Activated T-cell treated with anti-CD3 and anti-CD28 coated beads, Interleukin-2, amount 50 U/mL, for 24 hours (primary cell): ENCODE measurements around the gene PIK3R3.
A peak's percentile ranks its signal among the peaks of the same experiment; 100 is the strongest.

Source experiments
- DNase-seq: peaks from one replicate; pipeline ENCODE4 v3.0.0-alpha.2; 2020
- H3K27ac Mint-ChIP-seq: 2 replicates; pipeline ENCODE4 v1.8.0; 2020; ENCODE audit warnings: mild to moderate bottlenecking, mixed read lengths
- H3K27me3 Mint-ChIP-seq: 2 replicates; pipeline ENCODE4 v1.8.0; 2020; ENCODE audit warnings: mixed read lengths
- H3K36me3 Mint-ChIP-seq: 2 replicates; pipeline ENCODE4 v1.8.0; 2020; ENCODE audit warnings: low read depth, mixed read lengths
- H3K4me1 Mint-ChIP-seq: 2 replicates; pipeline ENCODE4 v1.8.0; 2020; ENCODE audit warnings: low read depth, mixed read lengths
- H3K4me3 Mint-ChIP-seq: 2 replicates; pipeline ENCODE4 v1.8.0; 2020; ENCODE audit warnings: mild to moderate bottlenecking, moderate library complexity, mixed read lengths
- H3K9me3 Mint-ChIP-seq: 2 replicates; pipeline ENCODE4 v1.8.0; 2020; ENCODE audit warnings: mixed read lengths

The PIK3R3 gene

DNA sequence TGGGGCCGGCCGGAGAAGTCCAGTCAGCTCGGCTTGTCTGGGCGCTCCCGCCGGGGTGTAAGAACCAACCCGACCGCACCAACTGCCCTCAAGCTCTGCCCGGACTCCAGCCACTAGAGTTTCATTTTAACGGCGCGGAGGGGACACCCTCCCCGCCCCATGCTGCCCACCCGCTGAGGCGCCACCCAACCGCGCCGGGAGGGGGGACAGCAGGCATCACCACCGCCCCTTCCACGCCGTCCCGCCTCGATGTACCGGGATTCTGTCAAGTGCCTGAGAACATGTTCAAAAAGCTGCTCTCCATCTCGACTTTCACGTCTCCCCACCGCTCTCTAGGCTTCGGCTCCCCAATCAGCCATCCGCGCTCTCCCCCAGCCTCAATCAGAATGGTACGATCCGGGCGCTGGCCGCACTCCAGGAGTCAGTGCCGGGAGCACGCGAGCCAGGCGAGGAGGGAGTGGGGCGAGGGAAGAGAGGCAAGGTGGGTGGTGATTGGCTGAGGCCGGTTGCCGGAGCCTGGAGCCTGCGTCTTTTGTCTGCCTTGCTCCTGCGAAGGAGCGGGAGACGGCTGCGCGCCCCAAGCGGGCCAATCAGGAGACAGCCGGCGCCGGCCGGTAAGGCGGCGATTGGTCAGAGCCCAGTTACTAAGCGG lies at the start of gene PIK3R3:
TSS of gene PIK3R3 (minus strand) at position 101 of the 652 bp plus-strand sequence. CDS start 677 bp downstream, outside the sequence.
- Mint-ChIP-seq H3K9me3 (no peaks in the 10 kb centered on the region), H3K27me3 (peaks cover 67% of the 10 kb centered on the region), H3K4me3 (peak within 1 kb of the TSS; percentile 85), H3K4me1 (peaks cover 35% of the 10 kb centered on the region), H3K36me3 (peaks cover 2% of the 10 kb centered on the region), H3K27ac (peak within 1 kb of the TSS; percentile 97)
- peak; percentile 90 for DNase-seq

DNA sequence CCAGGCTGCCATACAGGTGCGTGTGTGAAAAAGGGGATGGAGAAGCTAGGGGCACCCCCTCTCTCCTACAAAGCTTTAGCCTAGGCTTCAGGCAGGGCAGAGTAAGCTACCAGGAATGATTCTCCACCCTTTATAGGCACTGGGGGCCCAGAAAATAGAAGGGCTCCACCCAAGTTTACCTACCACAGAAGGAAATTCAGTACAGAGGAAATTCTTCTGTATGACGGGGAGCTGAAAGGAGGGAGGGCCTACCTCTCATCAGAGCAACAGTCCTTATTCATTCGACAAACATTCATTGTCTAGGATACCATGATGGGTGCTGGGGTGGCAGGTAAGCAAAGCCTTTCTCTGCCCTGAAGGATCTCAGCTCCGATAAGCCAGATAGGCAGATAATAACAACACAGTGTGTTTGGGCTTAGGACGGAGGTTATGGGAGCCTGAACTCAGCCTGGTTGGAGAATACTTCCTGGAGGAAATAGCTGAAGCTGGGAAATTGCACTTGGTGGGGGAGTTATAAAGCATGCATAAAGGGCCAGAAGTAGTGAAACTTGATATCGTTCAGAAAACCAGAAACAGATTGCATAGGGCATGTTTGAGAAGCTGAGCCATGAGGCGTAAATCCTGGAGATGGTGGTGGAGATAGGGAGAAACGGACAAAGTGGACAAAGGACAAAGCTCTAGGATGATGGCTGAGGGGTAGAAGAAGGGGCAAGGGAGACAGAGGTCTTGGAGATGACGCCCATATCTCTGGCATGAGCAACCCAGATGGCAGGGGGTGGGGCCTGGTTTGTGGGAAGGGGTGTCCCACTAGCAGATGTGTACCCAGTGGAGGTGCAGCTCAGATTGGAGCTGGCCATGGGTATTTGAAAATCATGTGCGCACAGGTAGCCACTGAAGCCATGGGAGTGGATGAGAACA lies 49.2 kb upstream of the PIK3R3 start:
- DNase-seq, result no peak
- Mint-ChIP-seq H3K27me3 (no peaks in the 10 kb centered on the region), H3K27ac (no peak overlapping the region), H3K4me1 (peaks cover 25% of the 10 kb centered on the region), H3K36me3 (no peaks in the 10 kb centered on the region), H3K4me3 (no peak overlapping the region), H3K9me3 (no peaks in the 10 kb centered on the region)

DNA sequence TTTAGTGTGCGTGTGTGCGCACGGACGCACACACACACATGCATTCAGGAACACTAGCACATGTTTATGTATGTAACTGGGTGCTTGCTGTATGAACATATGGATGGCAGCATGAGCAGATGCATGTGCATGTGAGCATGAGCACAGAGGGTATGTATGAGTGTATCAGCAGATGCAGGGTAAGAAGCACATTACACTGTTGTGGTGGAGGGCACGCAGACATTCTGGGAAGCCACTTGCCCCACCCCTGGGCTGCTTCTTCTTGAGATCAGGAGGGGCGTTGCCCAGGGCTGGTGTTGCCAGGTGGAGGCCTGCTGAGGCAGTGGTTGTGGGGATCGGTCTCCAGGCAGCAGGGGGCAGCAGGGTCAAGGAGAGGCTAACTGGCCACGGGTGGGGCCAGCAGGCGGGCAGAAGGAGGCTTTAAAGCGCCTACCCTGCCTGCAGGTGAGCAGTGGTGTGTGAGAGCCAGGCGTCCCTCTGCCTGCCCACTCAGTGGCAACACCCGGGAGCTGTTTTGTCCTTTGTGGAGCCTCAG lies 47.7 kb upstream of the PIK3R3 start:
- H3K36me3 Mint-ChIP-seq, result no peaks in the 10 kb centered on the region
- H3K4me1 Mint-ChIP-seq, result peaks cover 15% of the 10 kb centered on the region
- no peaks in the 10 kb centered on the region for H3K9me3 Mint-ChIP-seq
- no peak overlapping the region for H3K4me3 Mint-ChIP-seq
- H3K27me3 Mint-ChIP-seq, result no peaks in the 10 kb centered on the region
- no peak for DNase-seq
- no peak overlapping the region for H3K27ac Mint-ChIP-seq

DNA sequence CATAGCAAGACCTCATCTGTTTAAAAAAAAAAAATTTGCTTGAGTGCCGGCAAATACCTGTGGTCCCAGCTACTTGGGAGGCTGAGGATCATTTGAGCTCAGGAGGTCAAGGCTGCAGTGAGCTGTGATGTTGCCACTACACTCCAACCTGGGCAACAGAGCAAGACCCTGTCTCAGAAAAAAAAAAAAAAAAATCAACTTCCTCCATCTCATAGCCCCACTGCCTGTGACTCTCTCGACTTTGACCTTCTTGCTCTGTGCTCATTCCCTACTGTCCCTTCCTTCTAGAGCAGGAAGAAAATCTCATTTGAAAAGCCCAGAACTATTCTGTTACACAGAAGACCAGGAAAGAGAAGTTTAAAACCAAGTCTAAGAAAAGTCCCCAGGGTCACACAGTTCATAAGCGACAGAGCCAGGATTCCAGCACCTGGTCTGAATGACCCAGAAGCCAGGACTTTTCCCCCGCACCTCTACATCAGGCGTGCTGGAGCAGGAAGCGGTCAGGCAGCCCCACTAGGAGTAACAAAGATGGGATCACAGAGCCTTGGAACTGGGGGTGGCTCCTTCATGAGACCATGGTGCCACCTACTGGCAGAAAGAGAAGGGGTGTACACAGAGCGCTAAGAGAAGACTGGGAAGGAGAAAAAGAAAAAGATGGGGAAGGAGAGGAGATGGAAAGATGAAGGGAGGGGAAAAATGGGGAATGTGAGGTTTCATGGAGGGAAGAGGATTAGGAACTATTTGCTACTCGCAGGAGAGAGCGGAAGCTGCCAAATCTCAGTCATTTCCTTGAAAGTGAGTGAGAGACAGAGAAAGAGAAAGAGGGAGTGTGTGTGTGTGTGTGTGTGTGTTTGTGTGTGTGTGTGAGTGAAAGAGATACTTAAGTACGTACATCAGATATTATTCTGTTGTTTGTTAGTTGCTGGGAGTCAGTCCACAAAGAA lies 47.0 kb upstream of the PIK3R3 start:
- peak; percentile 72 for DNase-seq
- Mint-ChIP-seq H3K27me3 (no peaks in the 10 kb centered on the region), H3K9me3 (no peaks in the 10 kb centered on the region), H3K4me3 (no peak overlapping the region), H3K36me3 (no peaks in the 10 kb centered on the region), H3K4me1 (peaks cover 7% of the 10 kb centered on the region), H3K27ac (no peak overlapping the region)

DNA sequence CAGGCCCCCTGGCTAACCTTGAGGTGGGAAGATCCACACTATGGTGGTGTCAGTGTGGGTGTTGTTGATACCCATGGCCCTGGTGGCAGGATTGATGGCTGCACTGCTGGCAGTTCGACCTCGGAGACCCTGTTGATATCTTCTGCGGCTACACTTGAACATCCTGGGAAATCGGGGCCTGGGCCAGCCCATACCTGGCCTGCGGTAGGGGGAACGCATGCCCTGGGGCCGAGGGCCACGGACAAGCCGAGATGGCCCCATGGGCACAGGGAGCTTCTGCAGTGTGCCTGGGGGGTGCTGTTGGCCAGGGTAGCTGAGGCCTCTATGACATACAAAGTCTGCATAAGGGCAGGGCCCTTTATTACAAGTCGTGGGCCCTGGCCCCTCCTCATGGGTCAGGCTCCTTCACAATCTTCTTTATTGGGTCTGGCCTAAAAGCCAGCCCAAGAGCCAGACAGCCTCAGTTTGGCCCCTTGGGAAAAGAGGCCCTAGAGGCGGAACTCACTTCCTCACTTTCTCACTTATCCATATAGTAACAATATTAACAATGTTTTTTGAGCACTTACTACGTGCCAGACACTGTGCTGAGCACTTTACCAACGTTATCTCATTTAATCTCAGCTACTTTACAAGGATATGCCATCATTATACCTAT lies 43.9 kb upstream of the PIK3R3 start, which contains the start of gene P3R3URF:
TSS of gene P3R3URF (minus strand) at position 278 of the 655 bp plus-strand sequence. CDS start at position 261, 17 bp downstream.
- Mint-ChIP-seq H3K27me3 (peaks cover 3% of the 10 kb centered on the region), H3K27ac (no peak within 1 kb of the TSS), H3K4me1 (no peaks in the 10 kb centered on the region), H3K36me3 (no peaks in the 10 kb centered on the region), H3K4me3 (no peak within 1 kb of the TSS), H3K9me3 (no peaks in the 10 kb centered on the region)
- no peak for DNase-seq

DNA sequence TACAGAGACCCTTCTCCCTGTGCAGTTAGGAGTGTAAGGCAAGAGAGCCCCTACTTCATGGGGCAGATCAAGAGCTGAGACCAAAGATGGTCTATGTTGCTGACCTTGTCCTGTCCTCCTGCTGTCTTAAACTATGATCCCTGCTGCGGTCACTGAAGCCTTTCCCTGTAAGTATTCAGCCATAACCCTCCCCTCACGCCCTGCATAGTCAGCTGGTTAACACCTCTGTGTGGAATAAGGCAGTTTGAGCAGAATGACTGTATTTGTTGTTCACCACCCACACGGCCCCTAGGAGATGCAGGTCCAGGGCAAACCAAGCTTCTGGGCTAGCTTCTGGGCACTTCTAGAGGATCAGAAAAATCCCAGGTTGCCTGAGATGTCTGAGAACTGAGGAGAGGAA lies 42.8 kb upstream of the PIK3R3 start:
- no peaks in the 10 kb centered on the region for H3K9me3 Mint-ChIP-seq
- peaks cover 3% of the 10 kb centered on the region for H3K27me3 Mint-ChIP-seq
- DNase-seq, result no peak
- H3K27ac Mint-ChIP-seq, result no peak overlapping the region
- H3K36me3 Mint-ChIP-seq, result no peaks in the 10 kb centered on the region
- no peaks in the 10 kb centered on the region for H3K4me1 Mint-ChIP-seq
- H3K4me3 Mint-ChIP-seq, result no peak overlapping the region

DNA sequence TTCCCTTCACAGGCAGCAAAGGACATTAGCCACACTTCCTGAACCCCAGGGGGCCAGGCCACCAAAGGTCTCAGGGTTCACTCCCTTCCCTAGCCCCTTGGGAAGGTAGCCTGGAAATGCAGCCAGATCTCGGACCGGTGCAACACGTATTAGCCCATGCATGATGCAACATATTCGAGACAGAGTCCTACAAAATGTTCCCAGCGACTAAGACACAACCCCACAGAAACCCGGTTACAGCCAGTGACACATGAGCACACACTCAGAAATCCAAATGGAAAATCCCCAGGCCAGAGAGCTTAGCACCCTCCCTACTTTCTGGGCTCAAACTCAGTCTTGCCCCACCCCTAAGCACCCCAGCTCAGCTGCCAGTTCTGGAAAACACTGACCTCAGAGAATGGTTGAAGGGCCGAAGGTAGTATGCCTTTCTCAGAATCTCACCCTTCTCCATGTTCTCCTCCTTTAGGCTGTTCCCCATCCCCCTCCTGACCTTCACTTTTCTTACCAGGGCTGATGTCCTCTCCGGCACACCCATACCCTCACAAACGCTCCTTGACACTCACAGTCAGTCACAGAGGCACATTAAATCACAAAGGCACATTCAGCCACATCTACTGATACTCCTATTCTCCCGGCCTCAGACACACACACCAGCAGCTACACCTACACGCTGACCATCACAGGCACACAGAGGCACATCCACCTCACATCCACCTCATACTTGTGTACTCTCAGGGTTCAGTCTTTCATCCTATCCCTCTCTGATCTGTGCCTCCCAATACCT lies 42.2 kb upstream of the PIK3R3 start, which contains the start of gene TSPAN1:
TSS of gene TSPAN1 (plus strand) at position 640 of the 784 bp plus-strand sequence. CDS start 6,021 bp downstream, outside the sequence.
- Mint-ChIP-seq H3K27ac (no peak within 1 kb of the TSS), H3K4me1 (no peaks in the 10 kb centered on the region), H3K27me3 (peaks cover 3% of the 10 kb centered on the region), H3K9me3 (no peaks in the 10 kb centered on the region), H3K4me3 (no peak within 1 kb of the TSS), H3K36me3 (no peaks in the 10 kb centered on the region)
- DNase-seq, result no peak

DNA sequence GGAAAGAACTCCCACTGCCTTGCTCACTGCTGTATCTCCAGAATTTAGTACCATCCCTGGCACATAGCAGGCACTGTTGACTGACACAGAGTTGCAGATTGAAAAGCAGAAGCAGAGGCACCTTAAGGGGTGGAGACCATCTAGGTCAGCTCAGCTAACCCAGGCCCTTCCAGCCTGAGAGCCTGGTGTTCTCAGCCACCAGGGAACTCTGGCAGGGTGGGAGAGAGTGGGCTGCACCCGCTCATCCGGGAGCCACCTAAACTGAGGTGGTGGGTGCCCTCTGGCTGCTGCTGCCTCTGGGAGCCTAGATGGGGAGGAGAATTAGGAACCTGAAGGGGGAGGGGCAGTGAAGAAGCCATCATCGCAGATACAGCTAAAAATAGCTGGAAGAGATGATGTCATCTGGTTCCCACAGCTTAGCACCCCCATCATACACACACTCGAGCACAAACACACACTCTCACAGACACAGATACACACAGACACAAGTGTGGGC lies 41.0 kb upstream of the PIK3R3 start:
- Mint-ChIP-seq H3K4me1 (no peaks in the 10 kb centered on the region), H3K27me3 (peaks cover 3% of the 10 kb centered on the region), H3K27ac (no peak overlapping the region), H3K9me3 (no peaks in the 10 kb centered on the region), H3K36me3 (no peaks in the 10 kb centered on the region), H3K4me3 (no peak overlapping the region)
- no peak for DNase-seq

DNA sequence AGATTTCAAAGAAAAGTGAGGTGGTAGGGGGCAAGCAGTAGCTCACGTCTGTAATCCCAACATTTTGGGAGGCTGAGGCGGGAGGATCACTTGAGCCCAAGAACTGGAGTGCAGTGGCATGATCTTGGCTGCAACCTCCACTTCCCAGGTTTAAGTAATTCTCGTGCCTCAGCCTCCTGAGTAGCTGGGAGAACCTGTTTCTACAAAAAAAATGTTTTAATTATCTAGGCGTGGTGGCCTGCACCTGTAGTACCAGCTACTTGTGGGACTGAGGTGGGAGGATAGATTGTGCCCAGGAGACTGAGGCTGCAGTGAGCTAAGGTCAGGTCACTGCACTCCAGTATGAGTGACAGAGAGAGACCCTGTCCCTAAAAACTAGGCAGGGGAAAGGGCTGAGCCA lies 39.9 kb upstream of the PIK3R3 start:
- no peaks in the 10 kb centered on the region for H3K36me3 Mint-ChIP-seq
- DNase-seq, result no peak
- H3K9me3 Mint-ChIP-seq, result no peaks in the 10 kb centered on the region
- H3K27ac Mint-ChIP-seq, result no peak overlapping the region
- H3K27me3 Mint-ChIP-seq, result peaks cover 8% of the 10 kb centered on the region
- peaks cover 4% of the 10 kb centered on the region for H3K4me1 Mint-ChIP-seq
- H3K4me3 Mint-ChIP-seq, result no peak overlapping the region

DNA sequence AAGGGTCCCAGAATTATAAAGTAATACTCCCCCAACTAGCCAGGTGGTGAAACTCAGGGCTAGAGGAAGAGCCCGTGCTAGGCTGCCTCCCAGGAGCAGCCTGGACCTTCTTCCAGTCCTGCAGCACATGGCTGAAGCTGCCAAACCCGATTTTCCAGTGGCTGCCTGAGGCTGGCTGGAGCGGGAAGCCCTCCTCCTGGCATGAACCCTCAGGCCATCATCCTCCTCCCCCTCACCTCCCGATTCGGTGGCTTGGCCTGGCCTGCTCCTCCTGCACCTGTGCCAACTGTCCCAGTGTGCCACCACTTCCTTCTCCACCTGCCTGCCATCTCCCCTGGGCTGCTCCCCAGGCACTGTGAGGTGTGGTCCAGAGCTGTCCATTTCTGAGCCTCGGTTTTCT lies 39.4 kb upstream of the PIK3R3 start:
- H3K9me3 Mint-ChIP-seq, result no peaks in the 10 kb centered on the region
- no peaks in the 10 kb centered on the region for H3K36me3 Mint-ChIP-seq
- no peak overlapping the region for H3K27ac Mint-ChIP-seq
- peaks cover 9% of the 10 kb centered on the region for H3K4me1 Mint-ChIP-seq
- H3K4me3 Mint-ChIP-seq, result no peak overlapping the region
- H3K27me3 Mint-ChIP-seq, result peaks cover 8% of the 10 kb centered on the region
- DNase-seq, result no peak

DNA sequence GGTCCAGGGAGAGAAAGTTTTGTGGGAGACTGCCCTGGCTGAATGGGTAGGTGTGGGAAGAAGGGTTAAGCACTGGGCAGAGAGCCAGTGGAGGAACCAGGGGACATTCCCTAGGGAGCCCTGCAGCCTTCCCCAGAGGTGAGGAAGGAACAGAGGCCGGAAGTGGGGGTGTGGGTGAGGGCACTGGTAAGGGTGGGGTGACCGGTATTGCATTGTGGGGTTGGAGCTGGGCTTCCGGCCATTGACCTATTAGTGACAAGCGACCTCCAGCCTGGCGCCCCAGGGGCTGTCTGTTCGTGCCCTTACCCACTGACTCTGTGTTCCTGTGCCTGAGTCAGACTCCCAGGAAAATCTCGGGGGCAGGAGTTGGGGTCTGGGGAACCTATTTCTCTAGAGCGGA lies 38.9 kb upstream of the PIK3R3 start:
- Mint-ChIP-seq H3K36me3 (no peaks in the 10 kb centered on the region), H3K4me3 (no peak overlapping the region), H3K27ac (no peak overlapping the region), H3K4me1 (peaks cover 14% of the 10 kb centered on the region), H3K27me3 (peaks cover 8% of the 10 kb centered on the region), H3K9me3 (no peaks in the 10 kb centered on the region)
- no peak for DNase-seq

DNA sequence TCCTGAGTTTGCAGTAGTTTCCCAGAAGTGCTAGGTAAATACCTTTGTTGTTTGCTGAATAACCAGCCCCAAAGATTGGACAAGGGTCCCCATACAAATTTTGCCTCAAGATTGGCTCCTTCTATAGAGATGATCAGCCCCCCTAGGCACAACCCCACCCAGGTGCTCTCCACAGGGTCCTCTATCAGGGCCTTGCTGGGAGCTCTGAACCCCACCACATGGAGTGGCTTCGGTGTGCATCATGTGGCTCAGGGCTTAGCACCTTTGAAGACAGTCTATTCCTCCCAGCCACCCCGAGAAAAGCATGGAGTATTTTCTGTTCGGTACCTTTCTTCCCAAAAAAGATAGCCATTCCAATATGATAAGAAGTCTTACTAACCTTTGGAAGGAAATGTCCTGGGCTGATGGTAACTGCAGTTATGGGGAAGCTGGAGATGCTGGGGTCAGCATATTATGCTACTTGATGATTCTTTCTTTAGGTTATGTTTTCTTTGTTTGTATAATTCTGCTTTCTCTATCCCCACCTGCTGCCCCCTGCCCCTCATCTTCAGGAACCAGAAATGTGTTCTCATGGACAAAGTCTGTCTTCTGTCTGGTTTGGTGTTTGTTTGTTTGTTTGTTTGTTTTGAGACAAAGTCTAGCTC lies 37.5 kb upstream of the PIK3R3 start:
- no peak overlapping the region for H3K27ac Mint-ChIP-seq
- H3K9me3 Mint-ChIP-seq, result no peaks in the 10 kb centered on the region
- peaks cover 8% of the 10 kb centered on the region for H3K27me3 Mint-ChIP-seq
- no peak overlapping the region for H3K4me3 Mint-ChIP-seq
- no peaks in the 10 kb centered on the region for H3K36me3 Mint-ChIP-seq
- DNase-seq, result no peak
- peaks cover 16% of the 10 kb centered on the region for H3K4me1 Mint-ChIP-seq
